Skeletal muscle tissue (tissue), 4 donors: Measurements from ENCODE around the gene EMD. TPM values are rescaled to one million over a fixed set of nuclear protein-coding genes. Genes with fewer than 3 reads are reported as not detected.

Experiments used
- H3K27ac ChIP-seq: one replicate; pipeline ENCODE4 v1.7.0; 2013; ENCODE audit warnings: mild to moderate bottlenecking, low read depth, low read length, inconsistent platforms
- H3K27me3 ChIP-seq, 3 donors: one replicate each; pipeline ENCODE4 v1.7.0; 2013; ENCODE audit warnings: low read length in 3 of 3; ENCODE audit not compliant: control insufficient read depth in 3 of 3, insufficient read depth in 3 of 3
- H3K36me3 ChIP-seq, 3 donors: one replicate each; pipeline ENCODE4 v1.7.0; 2013; ENCODE audit warnings: low read length in 3 of 3; ENCODE audit not compliant: control insufficient read depth in 3 of 3, insufficient read depth in 3 of 3
- H3K4me1 ChIP-seq, 3 donors: one replicate each; pipeline ENCODE4 v1.7.0; 2013; ENCODE audit warnings: low read length in 3 of 3, mild to moderate bottlenecking in 3 of 3; ENCODE audit not compliant: control insufficient read depth in 3 of 3, insufficient read depth in 3 of 3
- H3K4me3 ChIP-seq, 3 donors: one replicate each; pipeline ENCODE4 v1.7.0; 2013; ENCODE audit warnings: low read length in 3 of 3
- H3K9ac ChIP-seq, 3 donors: one replicate each; pipeline ENCODE4 v1.7.0; 2013; ENCODE audit warnings: low read length in 3 of 3, mild to moderate bottlenecking in 3 of 3, moderate library complexity in 2 of 3, low read depth in 1 of 3
- H3K9me3 ChIP-seq, 3 donors: one replicate each; pipeline ENCODE4 v1.7.0; 2013; ENCODE audit warnings: low read length in 3 of 3; ENCODE audit not compliant: control insufficient read depth in 3 of 3
- total RNA-seq: library from RNA; depleted of rRNA; stranded (reverse); fragments of >200 nt; gene quantifications from one replicate; pipeline ENCODE4 v1.2.3, GENCODE V29; 2014
- donor health status: Osteomylitis.

Gene EMD
- total RNA-seq, 1 donor from 2014 or later: 10.4 TPM

- Histone ChIP-seq H3K4me3 (no peak overlapping the region), H3K27me3 (no peaks in the 10 kb centered on the region), H3K9me3 (no peaks in the 10 kb centered on the region), H3K27ac (no peak overlapping the region), H3K9ac (no peak overlapping the region), H3K4me1 (no peaks in the 10 kb centered on the region), H3K36me3 (peaks cover 18 to 28% (median 24%) of the 10 kb centered on the region in 3 donors)
Measured at GRCh38 chrX:154354516-154354915, 24.6 kb upstream of the EMD start.

GRCh38 chrX:154355094-154355775, 23.9 kb upstream of the EMD start:
- H3K9ac ChIP-seq: no peak overlapping the region
- H3K9me3 ChIP-seq: no peaks in the 10 kb centered on the region
- no peaks in the 10 kb centered on the region for H3K27me3 ChIP-seq
- H3K4me3 ChIP-seq: no peak overlapping the region
- H3K27ac ChIP-seq: no peak overlapping the region
- H3K36me3 ChIP-seq: peaks cover 20 to 29% (median 24%) of the 10 kb centered on the region in 3 donors
- H3K4me1 ChIP-seq: no peaks in the 10 kb centered on the region

- Histone ChIP-seq H3K4me1 (no peaks in the 10 kb centered on the region), H3K9ac (no peak overlapping the region), H3K27ac (no peak overlapping the region), H3K36me3 (peaks cover 20 to 31% (median 24%) of the 10 kb centered on the region in 3 donors), H3K27me3 (no peaks in the 10 kb centered on the region), H3K9me3 (no peaks in the 10 kb centered on the region), H3K4me3 (no peak overlapping the region)
Measured at GRCh38 chrX:154355776-154356140, 23.3 kb upstream of the EMD start.

- Histone ChIP-seq H3K4me1 (no peaks in the 10 kb centered on the region), H3K27ac (no peak overlapping the region), H3K4me3 (no peak overlapping the region), H3K9ac (no peak overlapping the region), H3K27me3 (no peaks in the 10 kb centered on the region), H3K9me3 (no peaks in the 10 kb centered on the region), H3K36me3 (peaks cover 21 to 31% (median 27%) of the 10 kb centered on the region in 3 donors)
Measured at GRCh38 chrX:154356596-154356995, 22.5 kb upstream of the EMD start.

GRCh38 chrX:154357205-154357604, 21.9 kb upstream of the EMD start:
- Histone ChIP-seq H3K9ac (no peak overlapping the region), H3K9me3 (no peaks in the 10 kb centered on the region), H3K27ac (no peak overlapping the region), H3K4me1 (no peaks in the 10 kb centered on the region), H3K27me3 (no peaks in the 10 kb centered on the region), H3K36me3 (peaks cover 22 to 37% (median 30%) of the 10 kb centered on the region in 3 donors), H3K4me3 (no peak overlapping the region)

GRCh38 chrX:154358011-154358410, 21.1 kb upstream of the EMD start:
- H3K27me3 ChIP-seq: no peaks in the 10 kb centered on the region
- no peaks in the 10 kb centered on the region for H3K9me3 ChIP-seq
- H3K4me1 ChIP-seq: no peaks in the 10 kb centered on the region
- no peak overlapping the region for H3K9ac ChIP-seq
- peaks cover 19 to 36% (median 36%) of the 10 kb centered on the region in 3 donors for H3K36me3 ChIP-seq
- no peak overlapping the region for H3K27ac ChIP-seq
- H3K4me3 ChIP-seq: no peak overlapping the region

GRCh38 chrX:154358829-154359228, 20.3 kb upstream of the EMD start:
- H3K27ac ChIP-seq: no peak overlapping the region
- no peaks in the 10 kb centered on the region for H3K27me3 ChIP-seq
- peaks cover 16 to 33% (median 31%) of the 10 kb centered on the region in 3 donors for H3K36me3 ChIP-seq
- H3K4me1 ChIP-seq: no peaks in the 10 kb centered on the region
- no peak overlapping the region for H3K9ac ChIP-seq
- no peaks in the 10 kb centered on the region for H3K9me3 ChIP-seq
- H3K4me3 ChIP-seq: no peak overlapping the region

- peaks cover 16 to 36% (median 27%) of the 10 kb centered on the region in 3 donors for H3K36me3 ChIP-seq
- H3K27ac ChIP-seq: no peak overlapping the region
- no peaks in the 10 kb centered on the region for H3K4me1 ChIP-seq
Measured at GRCh38 chrX:154359362-154360154, 19.5 kb upstream of the EMD start.

GRCh38 chrX:154360155-154360713, 18.9 kb upstream of the EMD start:
- no peak overlapping the region for H3K27ac ChIP-seq
- no peaks in the 10 kb centered on the region for H3K9me3 ChIP-seq

More at GRCh38 chrX:154359362-154360154, 19.5 kb upstream of the EMD start:
- H3K9ac ChIP-seq: no peak overlapping the region
- H3K4me3 ChIP-seq: no peak overlapping the region
- no peaks in the 10 kb centered on the region for H3K27me3 ChIP-seq
- no peaks in the 10 kb centered on the region for H3K9me3 ChIP-seq

More at GRCh38 chrX:154360155-154360713, 18.9 kb upstream of the EMD start:
- Histone ChIP-seq H3K36me3 (peaks cover 16 to 36% (median 27%) of the 10 kb centered on the region in 3 donors), H3K9ac (no peak overlapping the region), H3K27me3 (no peaks in the 10 kb centered on the region), H3K4me3 (no peak overlapping the region), H3K4me1 (no peaks in the 10 kb centered on the region)
